Measurements from ENCODE around the gene IRX6. TPM values are rescaled to one million over a fixed set of nuclear protein-coding genes. Genes with fewer than 3 reads are reported as not detected.

IRX6 gene
- total RNA-seq, 1 experiment from 2014 or later: 0.22 TPM

GRCh38 chr16:55349867-55350266 is 25.9 kb downstream of the IRX6 start:
- POLR2A ChIA-PET: interaction anchor here (0.6 kb wide), 1 partner anchor 1259 kb away, joined by 3 read pairs; the partner anchor contains the start of gene MT2A
- no peaks in the 10 kb centered on the region for H3K36me3 Mint-ChIP-seq
- CTCF ChIA-PET: interaction anchor here (1.0 kb wide), 1 partner anchor 26 kb away, joined by 5 read pairs; the partner anchor contains the start of gene IRX6
- DNase-seq (ENCODE audit: low spot score): no peak
- no peaks in the 10 kb centered on the region for H3K27me3 Mint-ChIP-seq (ENCODE audit: low read depth)
- ATAC-seq: no peak
- H3K27ac Mint-ChIP-seq: no peak overlapping the region
- TF ChIP-seq TP53 (CRISPR knock-in tag; IDR thresholded peaks at IDR 0.05): no peak
- no peak for TF ChIP-seq ZNF281 (CRISPR knock-in tag; IDR thresholded peaks at IDR 0.05)
- TF ChIP-seq SMAD3 (CRISPR knock-in tag; IDR thresholded peaks at IDR 0.05; ENCODE audit: borderline replicate concordance): no peak
- no peak for TF ChIP-seq MLX (CRISPR knock-in tag; IDR thresholded peaks at IDR 0.05)
- TF ChIP-seq ZNF416 (CRISPR knock-in tag; IDR thresholded peaks at IDR 0.05): no peak
- no peak for TF ChIP-seq NR3C1 (CRISPR knock-in tag; conservative IDR thresholded peaks at IDR 0.05; ENCODE audit: low read depth)
- TF ChIP-seq E2F4 (CRISPR knock-in tag; IDR thresholded peaks at IDR 0.05; ENCODE audit: borderline replicate concordance, low read depth): no peak
- no peak for TF ChIP-seq HMGXB4 (CRISPR knock-in tag; IDR thresholded peaks at IDR 0.05)
- no peak for TF ChIP-seq ATF6 (CRISPR knock-in tag; IDR thresholded peaks at IDR 0.05)
- TF ChIP-seq ZNF232 (CRISPR knock-in tag; IDR thresholded peaks at IDR 0.05): no peak
- no peak for TF ChIP-seq MAX (CRISPR knock-in tag; IDR thresholded peaks at IDR 0.05)
- no peak for TF ChIP-seq SOX15 (CRISPR knock-in tag; IDR thresholded peaks at IDR 0.05)
- no peak for TF ChIP-seq STAT6 (CRISPR knock-in tag; conservative IDR thresholded peaks at IDR 0.05; ENCODE audit: low read depth)
- no peak for TF ChIP-seq NFYB (CRISPR knock-in tag; conservative IDR thresholded peaks at IDR 0.05; ENCODE audit: low read depth)
- H3K4me1 Mint-ChIP-seq: no peaks in the 10 kb centered on the region
- H3K9me3 Mint-ChIP-seq: 0 out of 2 replicates have a peak, but pooled peaks cover 5% of the 10 kb centered on the region
- no peak overlapping the region for H3K4me3 Mint-ChIP-seq

Data from WTC11 (cell line).